HCT116 (cell line): ENCODE measurements around the gene TSPAN1.

Source experiments
- EZH2phosphoT487 ChIP-seq: fragments of 200-600 bp; IDR thresholded peaks from 2 replicates; pipeline ENCODE4 v1.6.1; 2018; ENCODE audit warnings: antibody characterized with exemption, borderline replicate concordance
- POLR2A ChIP-seq: IDR thresholded peaks from 2 replicates; pipeline ENCODE4 v1.7.0; 2011; ENCODE audit warnings: borderline replicate concordance; ENCODE audit not compliant: insufficient read depth, insufficient read length; ENCODE audit errors: extremely low read depth
- TCF7L2 ChIP-seq: IDR thresholded peaks from 2 replicates; pipeline ENCODE4 v1.7.0; 2011; ENCODE audit warnings: borderline replicate concordance, inconsistent platforms; ENCODE audit not compliant: insufficient read depth, insufficient read length; ENCODE audit errors: extremely low read depth
- TF ChIP-seq, protein P1 (sequence below), 3 experiments: fragments of 200-600 bp in 1 of 3; sonication (generic) in 1 of 3; IDR thresholded peaks in 2 of 3; conservative IDR thresholded peaks in 1 of 3; 2 replicates each; pipeline ENCODE4 v1.5.1; 2012 to 2017; ENCODE audit warnings: low read depth in 2 of 3, low read length in 2 of 3, antibody characterized with exemption in 1 of 3, borderline replicate concordance in 1 of 3, control low read depth in 1 of 3, mild to moderate bottlenecking in 1 of 3, mixed read lengths in 1 of 3, mixed run types in 1 of 3, moderate library complexity in 1 of 3; ENCODE audit not compliant: insufficient read depth in 1 of 3

DNA sequence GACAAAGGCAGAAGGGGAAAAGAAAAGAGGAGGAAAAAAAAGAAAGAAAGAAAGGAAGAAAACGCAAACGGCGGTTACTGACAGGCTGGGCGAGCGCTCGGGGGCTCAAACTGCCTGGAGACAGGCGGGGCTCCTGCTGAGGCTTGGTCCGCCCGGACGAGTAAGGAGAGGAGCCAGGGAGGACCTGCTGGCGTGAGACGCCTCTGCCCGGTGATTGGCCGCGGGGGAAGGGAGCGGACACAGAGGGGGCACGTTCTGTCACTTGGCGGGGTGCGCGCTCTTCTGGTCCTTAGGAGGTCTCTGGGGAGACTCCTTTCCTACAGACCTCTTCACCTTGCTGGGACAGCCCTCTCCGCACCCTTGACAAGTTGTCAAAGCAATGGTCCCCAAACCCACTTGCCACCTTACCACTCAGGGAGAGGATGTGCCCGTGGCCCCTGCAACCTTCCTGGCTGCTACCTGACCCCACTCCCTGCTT, 41.7 kb upstream of the TSPAN1 start:
- TF ChIP-seq EZH2phosphoT487 (no peak), TCF7L2 (no peak), POLR2A (no peak)
- TF ChIP-seq, protein P1, sequence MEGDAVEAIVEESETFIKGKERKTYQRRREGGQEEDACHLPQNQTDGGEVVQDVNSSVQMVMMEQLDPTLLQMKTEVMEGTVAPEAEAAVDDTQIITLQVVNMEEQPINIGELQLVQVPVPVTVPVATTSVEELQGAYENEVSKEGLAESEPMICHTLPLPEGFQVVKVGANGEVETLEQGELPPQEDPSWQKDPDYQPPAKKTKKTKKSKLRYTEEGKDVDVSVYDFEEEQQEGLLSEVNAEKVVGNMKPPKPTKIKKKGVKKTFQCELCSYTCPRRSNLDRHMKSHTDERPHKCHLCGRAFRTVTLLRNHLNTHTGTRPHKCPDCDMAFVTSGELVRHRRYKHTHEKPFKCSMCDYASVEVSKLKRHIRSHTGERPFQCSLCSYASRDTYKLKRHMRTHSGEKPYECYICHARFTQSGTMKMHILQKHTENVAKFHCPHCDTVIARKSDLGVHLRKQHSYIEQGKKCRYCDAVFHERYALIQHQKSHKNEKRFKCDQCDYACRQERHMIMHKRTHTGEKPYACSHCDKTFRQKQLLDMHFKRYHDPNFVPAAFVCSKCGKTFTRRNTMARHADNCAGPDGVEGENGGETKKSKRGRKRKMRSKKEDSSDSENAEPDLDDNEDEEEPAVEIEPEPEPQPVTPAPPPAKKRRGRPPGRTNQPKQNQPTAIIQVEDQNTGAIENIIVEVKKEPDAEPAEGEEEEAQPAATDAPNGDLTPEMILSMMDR (IDR thresholded peaks at IDR 0.05 in 2 of 3, conservative IDR thresholded peaks at IDR 0.05 in 1 of 3; ENCODE audit: borderline replicate concordance in 1 of 3, insufficient read depth in 1 of 3, low read depth in 2 of 3, low read length in 2 of 3): no peak
